ENCODE results near the gene SETD2.

DNA sequence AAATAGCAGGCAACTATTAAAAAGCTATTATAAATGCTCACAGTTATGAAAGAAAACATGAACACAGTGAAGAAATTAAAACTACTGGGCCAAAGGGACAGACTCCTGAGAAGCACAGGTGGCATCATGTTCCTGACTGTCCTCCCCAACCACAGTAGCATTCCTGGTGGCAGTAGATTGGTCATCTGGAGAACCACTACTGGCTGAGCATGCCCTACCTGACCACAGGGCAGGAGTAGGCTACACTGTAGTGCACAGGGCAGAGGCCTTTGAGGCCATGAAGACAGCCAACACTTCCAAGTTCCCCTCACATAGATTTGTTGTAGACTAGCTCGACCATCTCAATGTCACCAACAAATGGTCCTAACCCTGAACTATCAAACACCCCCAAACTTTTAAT, 135.2 kb downstream of the SETD2 start:
- TF ChIP-seq, protein P1, sequence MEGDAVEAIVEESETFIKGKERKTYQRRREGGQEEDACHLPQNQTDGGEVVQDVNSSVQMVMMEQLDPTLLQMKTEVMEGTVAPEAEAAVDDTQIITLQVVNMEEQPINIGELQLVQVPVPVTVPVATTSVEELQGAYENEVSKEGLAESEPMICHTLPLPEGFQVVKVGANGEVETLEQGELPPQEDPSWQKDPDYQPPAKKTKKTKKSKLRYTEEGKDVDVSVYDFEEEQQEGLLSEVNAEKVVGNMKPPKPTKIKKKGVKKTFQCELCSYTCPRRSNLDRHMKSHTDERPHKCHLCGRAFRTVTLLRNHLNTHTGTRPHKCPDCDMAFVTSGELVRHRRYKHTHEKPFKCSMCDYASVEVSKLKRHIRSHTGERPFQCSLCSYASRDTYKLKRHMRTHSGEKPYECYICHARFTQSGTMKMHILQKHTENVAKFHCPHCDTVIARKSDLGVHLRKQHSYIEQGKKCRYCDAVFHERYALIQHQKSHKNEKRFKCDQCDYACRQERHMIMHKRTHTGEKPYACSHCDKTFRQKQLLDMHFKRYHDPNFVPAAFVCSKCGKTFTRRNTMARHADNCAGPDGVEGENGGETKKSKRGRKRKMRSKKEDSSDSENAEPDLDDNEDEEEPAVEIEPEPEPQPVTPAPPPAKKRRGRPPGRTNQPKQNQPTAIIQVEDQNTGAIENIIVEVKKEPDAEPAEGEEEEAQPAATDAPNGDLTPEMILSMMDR (IDR thresholded peaks at IDR 0.05; ENCODE audit: borderline replicate concordance, extremely low read depth, low read length, poor library complexity, severe bottlenecking): no peak
- no peak for TF ChIP-seq EZH2 (IDR thresholded peaks at IDR 0.05; ENCODE audit: borderline replicate concordance, low read depth, low read length, severe bottlenecking)

Data from DND-41 (cell line).